H9 (cell line): ENCODE data around the gene MUC2. TPM values are rescaled to one million over a fixed set of nuclear protein-coding genes. Genes with fewer than 3 reads are reported as not detected.

Experiments used
- DNase-seq: peaks from one replicate; pipeline ENCODE4 v3.0.0-alpha.2; 2017
- H2AFZ ChIP-seq: one replicate; pipeline ENCODE4 v1.6.1; 2013; ENCODE audit warnings: mild to moderate bottlenecking, low read length, control low read depth, moderate library complexity
- H2AK5ac ChIP-seq: 2 replicates; pipeline ENCODE4 v1.6.1; 2013; ENCODE audit warnings: low read length, control low read depth, mixed read lengths; ENCODE audit not compliant: insufficient read length
- H2BK120ac ChIP-seq: one replicate; pipeline ENCODE4 v1.6.1; 2013; ENCODE audit warnings: low read depth, mild to moderate bottlenecking, low read length, control low read depth, inconsistent platforms; ENCODE audit not compliant: poor library complexity, severe bottlenecking
- H2BK12ac ChIP-seq: 2 replicates; pipeline ENCODE4 v1.6.1; 2013; ENCODE audit warnings: low read length, control low read depth, mixed read lengths, low read depth; ENCODE audit not compliant: insufficient read length
- H2BK15ac ChIP-seq: 2 replicates; pipeline ENCODE4 v1.6.1; 2013; ENCODE audit warnings: low read depth, low read length, control low read depth
- H2BK20ac ChIP-seq: one replicate; pipeline ENCODE4 v1.6.1; 2013; ENCODE audit warnings: low read depth, mild to moderate bottlenecking, low read length, control low read depth, inconsistent platforms; ENCODE audit not compliant: poor library complexity, severe bottlenecking
- H2BK5ac ChIP-seq: 2 replicates; pipeline ENCODE4 v1.6.1; 2013; ENCODE audit warnings: low read length, control low read depth, mixed read lengths; ENCODE audit not compliant: insufficient read length
- H3K14ac ChIP-seq: 2 replicates; pipeline ENCODE4 v1.6.1; 2013; ENCODE audit warnings: low read length, control low read depth; ENCODE audit not compliant: insufficient read depth
- H3K18ac ChIP-seq: 2 replicates; pipeline ENCODE4 v1.6.1; 2013; ENCODE audit warnings: low read depth, mild to moderate bottlenecking, mixed read lengths, low read length, control low read depth; ENCODE audit not compliant: insufficient read length
- H3K23ac ChIP-seq: 2 replicates; pipeline ENCODE4 v1.6.1; 2013; ENCODE audit warnings: low read length, control low read depth, mixed read lengths, low read depth; ENCODE audit not compliant: insufficient read length
- H3K23me2 ChIP-seq: 2 replicates; pipeline ENCODE4 v1.6.1; 2013; ENCODE audit warnings: low read depth, mild to moderate bottlenecking, mixed read lengths, low read length, control low read depth; ENCODE audit not compliant: insufficient read length, poor library complexity, severe bottlenecking
- H3K27ac ChIP-seq: 2 replicates; pipeline ENCODE4 v1.5.1; 2013; ENCODE audit warnings: low read length, control low read depth, mixed read lengths, low read depth; ENCODE audit not compliant: insufficient read length
- H3K27me3 ChIP-seq: 2 replicates; pipeline ENCODE4 v1.6.1; 2013; ENCODE audit warnings: low read length, control low read depth, inconsistent platforms; ENCODE audit not compliant: insufficient read depth
- H3K4ac ChIP-seq: 2 replicates; pipeline ENCODE4 v1.6.1; 2013; ENCODE audit warnings: low read depth, mild to moderate bottlenecking, control low read depth, inconsistent platforms, low read length, moderate library complexity
- H3K4me1 ChIP-seq: 2 replicates; pipeline ENCODE4 v1.6.1; 2013; ENCODE audit warnings: low read length, control low read depth, inconsistent platforms; ENCODE audit not compliant: insufficient read depth
- H3K4me2 ChIP-seq: 2 replicates; pipeline ENCODE4 v1.6.1; 2013; ENCODE audit warnings: low read length, control low read depth, mixed read lengths; ENCODE audit not compliant: insufficient read length, insufficient read depth
- H3K56ac ChIP-seq: 2 replicates; pipeline ENCODE4 v1.6.1; 2013; ENCODE audit warnings: low read depth, mild to moderate bottlenecking, mixed read lengths, low read length, control low read depth; ENCODE audit not compliant: insufficient read length
- H3K79me1 ChIP-seq: 2 replicates; pipeline ENCODE4 v1.6.1; 2013; ENCODE audit warnings: low read depth, mild to moderate bottlenecking, moderate library complexity, low read length, control low read depth, inconsistent platforms; ENCODE audit not compliant: insufficient read depth, poor library complexity, severe bottlenecking
- H3K79me2 ChIP-seq: 2 replicates; pipeline ENCODE4 v1.6.1; 2013; ENCODE audit warnings: low read length, control low read depth, inconsistent platforms; ENCODE audit not compliant: insufficient read depth
- H3K9ac ChIP-seq: 2 replicates; pipeline ENCODE4 v1.6.1; 2013; ENCODE audit warnings: low read length, control low read depth, mixed read lengths; ENCODE audit not compliant: insufficient read length; ENCODE audit errors: extremely low read depth
- H3K9me3 ChIP-seq: one replicate; pipeline ENCODE4 v1.6.1; 2013; ENCODE audit warnings: low read depth, low read length, inconsistent platforms; ENCODE audit not compliant: control insufficient read depth
- H3T11ph ChIP-seq: one replicate; pipeline ENCODE4 v1.6.1; 2013; ENCODE audit warnings: mild to moderate bottlenecking, low read length, control low read depth, inconsistent platforms
- H4K20me1 ChIP-seq: one replicate; pipeline ENCODE4 v1.6.1; 2013; ENCODE audit not compliant: control insufficient read depth, insufficient read length, insufficient read depth
- H4K5ac ChIP-seq: 2 replicates; pipeline ENCODE4 v1.6.1; 2013; ENCODE audit warnings: low read depth, mild to moderate bottlenecking, mixed read lengths, low read length, control low read depth; ENCODE audit not compliant: insufficient read length
- H4K8ac ChIP-seq: replicated peaks from 2 replicates; pipeline ENCODE4 v1.6.1; 2013; ENCODE audit warnings: low read length, control low read depth, mixed read lengths, low read depth; ENCODE audit not compliant: insufficient read length
- H4K91ac ChIP-seq: 2 replicates; pipeline ENCODE4 v1.6.1; 2013; ENCODE audit warnings: low read depth, mild to moderate bottlenecking, moderate library complexity, mixed read lengths, low read length, control low read depth; ENCODE audit not compliant: insufficient read length
- H3K27ac Mint-ChIP-seq, 3 experiments: 2 replicates in 2 of 3; 3 replicates in 1 of 3; pipeline ENCODE4 v1.8.0; 2020 to 2021; ENCODE audit warnings: mixed read lengths in 3 of 3, mild to moderate bottlenecking in 1 of 3, moderate library complexity in 1 of 3
- H3K27me3 Mint-ChIP-seq: 2 replicates; pipeline ENCODE4 v1.8.0; 2021; ENCODE audit warnings: low read depth, mild to moderate bottlenecking, moderate library complexity, mixed read lengths
- H3K36me3 Mint-ChIP-seq, 3 experiments: 2 replicates in 2 of 3; 3 replicates in 1 of 3; pipeline ENCODE4 v1.8.0; 2020 to 2021; ENCODE audit warnings: low read depth in 3 of 3, mixed read lengths in 3 of 3; ENCODE audit not compliant: insufficient read depth in 1 of 3
- H3K4me1 Mint-ChIP-seq, 2 experiments: 2 replicates each; pipeline ENCODE4 v1.8.0; 2020; ENCODE audit warnings: mixed read lengths in 2 of 2
- H3K4me3 Mint-ChIP-seq, 2 experiments: 2 replicates in 1 of 2; 3 replicates in 1 of 2; pipeline ENCODE4 v1.8.0; 2020 to 2021; ENCODE audit warnings: mild to moderate bottlenecking in 2 of 2, mixed read lengths in 2 of 2, moderate library complexity in 1 of 2
- H3K9me3 Mint-ChIP-seq, 2 experiments: 2 replicates in 1 of 2; 3 replicates in 1 of 2; pipeline ENCODE4 v1.8.0; 2020; ENCODE audit warnings: mild to moderate bottlenecking in 2 of 2, mixed read lengths in 2 of 2, moderate library complexity in 1 of 2
- WGBS: extraction: QIAGEN DNeasy Blood & Tissue Kit; methylation state at CpG from one replicate; pipeline ENCODE4 v1.1.7; 2013; ENCODE audit warnings: missing lambda C conversion rate, low lambda C conversion rate, mixed read lengths; ENCODE audit not compliant: insufficient read length; ENCODE audit errors: extremely low coverage; 5-methylcytosine and 5-hydroxymethylcytosine counted together
- total RNA-seq: library from RNA; stranded (reverse); gene quantifications from 2 replicates; pipeline ENCODE4 v1.2.1, GENCODE V29; 2021
- TF ChIP-seq, protein P1 (sequence below): fragments of 200-600 bp; sonication (generic); conservative IDR thresholded peaks from 3 replicates; pipeline ENCODE4 v1.8.0; 2021; ENCODE audit warnings: antibody characterized with exemption, mild to moderate bottlenecking

The MUC2 gene
- total RNA-seq, 1 experiment from 2014 or later = not detected

GRCh38 chr11:1049911-1050580, 24.6 kb upstream of the MUC2 start:
- Histone ChIP-seq H3K79me1 (no peaks in the 10 kb centered on the region), H2BK20ac (no peak overlapping the region), H3K14ac (no peak overlapping the region), H2AK5ac (no peak overlapping the region), H3K27ac (no peak overlapping the region), H4K91ac (no peak overlapping the region), H3K23me2 (no peaks in the 10 kb centered on the region), H3K56ac (no peak overlapping the region), H3K9ac (no peak overlapping the region), H3K79me2 (no peaks in the 10 kb centered on the region), H4K8ac (no peak overlapping the region), H3T11ph (no peak overlapping the region), H3K4ac (no peak overlapping the region), H3K9me3 (no peaks in the 10 kb centered on the region), H4K5ac (no peak overlapping the region), H3K4me1 (no peaks in the 10 kb centered on the region), H2BK15ac (no peak overlapping the region), H3K18ac (no peak overlapping the region), H3K27me3 (no peaks in the 10 kb centered on the region), H3K4me2 (no peak overlapping the region), H2BK12ac (no peak overlapping the region), H2AFZ (no peak overlapping the region), H3K23ac (no peak overlapping the region), H4K20me1 (no peaks in the 10 kb centered on the region), H2BK5ac (no peak overlapping the region), H2BK120ac (no peak overlapping the region)
- Mint-ChIP-seq H3K27ac (peak overlapping the region in 1 of 3 experiments; percentile 57; a peak in 1 of 7 replicates), H3K4me3 (no peak overlapping the region), H3K27me3 (peaks cover 10% of the 10 kb centered on the region), H3K4me1 (peaks cover 0 to 4% of the 10 kb centered on the region in 2 experiments; a peak in 2 of 4 replicates), H3K36me3 (no peaks in the 10 kb centered on the region), H3K9me3 (no peaks in the 10 kb centered on the region; a peak in 1 of 5 replicates)
- TF ChIP-seq, protein P1, sequence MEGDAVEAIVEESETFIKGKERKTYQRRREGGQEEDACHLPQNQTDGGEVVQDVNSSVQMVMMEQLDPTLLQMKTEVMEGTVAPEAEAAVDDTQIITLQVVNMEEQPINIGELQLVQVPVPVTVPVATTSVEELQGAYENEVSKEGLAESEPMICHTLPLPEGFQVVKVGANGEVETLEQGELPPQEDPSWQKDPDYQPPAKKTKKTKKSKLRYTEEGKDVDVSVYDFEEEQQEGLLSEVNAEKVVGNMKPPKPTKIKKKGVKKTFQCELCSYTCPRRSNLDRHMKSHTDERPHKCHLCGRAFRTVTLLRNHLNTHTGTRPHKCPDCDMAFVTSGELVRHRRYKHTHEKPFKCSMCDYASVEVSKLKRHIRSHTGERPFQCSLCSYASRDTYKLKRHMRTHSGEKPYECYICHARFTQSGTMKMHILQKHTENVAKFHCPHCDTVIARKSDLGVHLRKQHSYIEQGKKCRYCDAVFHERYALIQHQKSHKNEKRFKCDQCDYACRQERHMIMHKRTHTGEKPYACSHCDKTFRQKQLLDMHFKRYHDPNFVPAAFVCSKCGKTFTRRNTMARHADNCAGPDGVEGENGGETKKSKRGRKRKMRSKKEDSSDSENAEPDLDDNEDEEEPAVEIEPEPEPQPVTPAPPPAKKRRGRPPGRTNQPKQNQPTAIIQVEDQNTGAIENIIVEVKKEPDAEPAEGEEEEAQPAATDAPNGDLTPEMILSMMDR = no peak
- DNase-seq = no peak
- WGBS = no CpG with 5 or more reads among the region's 18 CpGs
